ENCODE results near the gene SART3. TPM values are rescaled to one million over a fixed set of nuclear protein-coding genes. Genes with fewer than 3 reads are reported as not detected.
"Not testable (repeated sequence)": the region's sequence is repeated elsewhere in the genome, so short reads cannot be mapped to it uniquely, and the experiment has no call there.

Gene SART3
- total RNA-seq, 1 experiment from 2014 or later = 66.3 TPM

DNA sequence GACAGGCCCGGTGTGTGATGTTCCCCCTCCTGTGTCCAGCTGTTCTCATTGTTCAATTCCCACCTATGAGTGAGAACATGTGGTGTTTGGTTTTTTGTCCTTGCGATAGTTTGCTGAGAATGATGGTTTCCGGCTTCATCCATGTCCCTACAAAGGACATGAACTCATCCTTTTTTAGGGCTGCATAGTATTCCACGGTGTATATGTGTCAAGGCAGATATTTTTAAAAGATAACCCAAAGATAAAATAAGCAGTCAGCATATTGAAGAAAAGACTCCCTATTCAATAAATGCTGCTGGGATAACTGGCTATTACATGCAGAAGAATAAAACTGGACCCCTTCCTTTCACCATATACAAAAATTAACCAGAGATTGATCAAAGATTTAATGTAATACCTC, 73.9 kb downstream of the SART3 start:
- in situ Hi-C loops (cut with HindIII; ENCODE audit: low pct_unique_long_range_greater_than_20kb, low sequenced_read_pairs); DNase-seq (ENCODE audit: low read depth, low spot score): not testable (repeated sequence)

DNA sequence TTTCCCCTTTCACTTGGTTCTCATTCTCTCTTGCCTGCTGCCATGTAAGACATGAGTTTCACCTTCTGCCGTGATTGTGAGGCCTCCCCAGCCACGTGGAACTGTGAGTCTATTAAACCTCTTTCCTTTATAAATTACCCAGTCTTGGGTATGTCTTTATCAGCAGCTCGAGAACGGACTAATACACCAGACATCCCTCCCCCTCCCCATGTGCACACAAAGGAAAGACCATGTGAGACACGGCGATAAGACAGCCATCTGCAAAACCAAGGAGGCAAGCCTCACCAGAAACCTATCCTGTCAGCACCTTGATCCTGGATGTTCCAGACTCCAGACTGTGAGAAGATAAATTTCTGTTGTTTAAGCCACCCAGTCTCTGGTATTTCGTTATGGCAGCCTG, 75.6 kb downstream of the SART3 start:
- in situ Hi-C loops (cut with HindIII; ENCODE audit: low pct_unique_long_range_greater_than_20kb, low sequenced_read_pairs); DNase-seq (ENCODE audit: low read depth, low spot score): not testable (repeated sequence)

DNA sequence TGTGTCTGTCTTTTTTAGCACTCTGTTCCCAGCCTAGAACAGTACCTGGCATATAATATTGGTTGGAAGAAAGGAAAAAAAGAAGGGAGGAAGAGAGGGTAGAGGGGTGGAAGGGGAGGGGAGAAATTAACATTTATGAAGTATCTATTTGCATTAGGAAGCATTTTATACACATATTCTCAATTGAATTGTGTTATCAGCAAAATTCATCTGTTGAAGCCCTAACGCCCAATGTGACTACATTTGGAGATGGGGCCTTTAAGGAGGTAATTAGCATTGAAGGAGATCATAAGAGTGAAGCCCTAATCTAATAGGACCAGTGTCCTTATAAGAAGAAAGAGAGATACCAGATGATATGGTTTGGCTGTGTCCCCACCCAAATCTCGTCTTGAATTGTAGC, 76.1 kb downstream of the SART3 start:
- in situ Hi-C loops (cut with HindIII; ENCODE audit: low pct_unique_long_range_greater_than_20kb, low sequenced_read_pairs) = no loop called here

DNA sequence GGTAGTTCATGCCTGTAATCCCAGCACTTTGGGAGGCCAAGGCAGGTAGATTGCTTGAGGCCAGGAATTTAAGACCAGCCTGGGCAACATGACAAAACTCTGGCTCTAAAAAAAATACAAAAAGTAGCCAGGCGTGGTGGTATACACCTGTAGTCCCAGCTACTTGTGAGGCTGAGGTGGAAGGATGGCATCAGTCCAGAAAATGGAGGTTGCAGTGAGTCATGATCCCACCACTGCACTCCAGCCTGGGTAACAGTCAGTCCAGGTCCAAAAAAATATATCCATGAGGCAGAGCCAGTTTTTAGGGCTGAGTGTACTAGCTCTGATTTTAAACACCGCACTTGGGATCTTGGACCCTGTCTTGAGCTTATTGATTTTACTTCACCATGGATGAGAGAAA, 76.5 kb downstream of the SART3 start:
- no peak for DNase-seq (ENCODE audit: low read depth, low spot score)
- in situ Hi-C loops (cut with HindIII; ENCODE audit: low pct_unique_long_range_greater_than_20kb, low sequenced_read_pairs) = no loop called here

More for the DNA sequence above, 76.1 kb downstream of the SART3 start:
- no peak for DNase-seq (ENCODE audit: low read depth, low spot score)

DNA sequence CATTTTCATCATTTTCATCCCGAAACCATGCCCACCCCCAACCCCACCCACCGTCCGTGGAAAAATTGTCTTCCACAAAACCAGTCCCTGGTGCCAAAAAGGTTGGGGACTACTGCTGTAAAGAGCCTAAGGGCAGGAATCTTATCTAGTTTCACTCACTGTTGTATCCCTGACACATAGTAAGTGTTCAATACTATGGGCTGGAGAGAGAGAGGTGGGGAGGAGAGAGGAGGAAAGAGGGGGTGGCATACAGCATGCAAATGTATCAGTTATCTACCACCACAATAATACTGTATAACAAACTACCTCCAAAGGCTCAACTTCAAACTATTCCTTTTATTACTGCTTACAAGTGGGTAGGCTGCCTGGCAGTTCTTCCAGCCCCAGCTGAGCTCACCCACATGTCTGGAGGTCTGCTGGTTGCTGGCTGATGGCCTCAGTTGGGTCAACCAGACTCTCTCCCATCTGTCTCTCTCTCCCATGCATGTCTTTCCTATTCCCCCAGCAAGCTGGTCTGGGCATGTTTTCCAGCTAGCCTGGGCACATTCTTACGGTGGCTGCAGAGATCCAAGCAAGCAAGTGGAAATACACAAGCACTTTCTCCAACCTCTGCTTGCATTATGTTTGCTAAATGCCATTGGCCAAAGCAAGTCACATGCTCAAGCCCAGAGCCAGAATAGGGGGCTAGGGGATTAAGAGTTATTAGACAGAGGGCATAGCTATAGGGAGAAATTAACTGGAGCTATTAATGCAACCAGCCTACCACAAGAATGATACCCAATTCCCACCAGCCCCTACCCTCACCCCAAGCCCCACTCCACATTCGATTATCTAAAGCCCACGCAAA, 77.5 kb downstream of the SART3 start:
- in situ Hi-C loops (cut with HindIII; ENCODE audit: low pct_unique_long_range_greater_than_20kb, low sequenced_read_pairs) = no loop called here
- DNase-seq (ENCODE audit: low read depth, low spot score) = no peak

DNA sequence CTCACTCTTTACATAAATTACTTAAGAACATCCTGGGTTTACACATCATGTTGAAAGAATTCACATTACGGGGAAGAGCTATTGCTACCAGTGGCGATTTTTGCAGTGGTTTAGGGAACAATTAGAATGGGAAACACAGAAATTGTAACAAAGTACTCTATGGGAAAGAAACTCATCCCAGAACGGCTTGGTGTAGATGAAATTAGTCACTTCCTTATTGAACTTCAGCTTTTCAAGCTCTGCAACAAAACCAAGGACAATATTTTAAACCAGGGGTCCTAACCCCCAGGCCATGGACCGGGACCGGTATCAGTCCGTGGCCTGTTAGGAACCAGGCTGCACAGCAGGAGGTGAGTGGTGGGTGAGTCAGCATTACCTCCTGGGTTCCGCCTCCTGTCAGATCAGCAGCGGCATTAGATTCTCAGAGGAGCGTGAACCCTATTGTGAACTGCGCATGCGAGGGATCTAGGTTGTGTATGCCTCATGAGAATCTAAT, 78.2 kb downstream of the SART3 start:
- in situ Hi-C loops (cut with HindIII; ENCODE audit: low pct_unique_long_range_greater_than_20kb, low sequenced_read_pairs) = no loop called here

DNA sequence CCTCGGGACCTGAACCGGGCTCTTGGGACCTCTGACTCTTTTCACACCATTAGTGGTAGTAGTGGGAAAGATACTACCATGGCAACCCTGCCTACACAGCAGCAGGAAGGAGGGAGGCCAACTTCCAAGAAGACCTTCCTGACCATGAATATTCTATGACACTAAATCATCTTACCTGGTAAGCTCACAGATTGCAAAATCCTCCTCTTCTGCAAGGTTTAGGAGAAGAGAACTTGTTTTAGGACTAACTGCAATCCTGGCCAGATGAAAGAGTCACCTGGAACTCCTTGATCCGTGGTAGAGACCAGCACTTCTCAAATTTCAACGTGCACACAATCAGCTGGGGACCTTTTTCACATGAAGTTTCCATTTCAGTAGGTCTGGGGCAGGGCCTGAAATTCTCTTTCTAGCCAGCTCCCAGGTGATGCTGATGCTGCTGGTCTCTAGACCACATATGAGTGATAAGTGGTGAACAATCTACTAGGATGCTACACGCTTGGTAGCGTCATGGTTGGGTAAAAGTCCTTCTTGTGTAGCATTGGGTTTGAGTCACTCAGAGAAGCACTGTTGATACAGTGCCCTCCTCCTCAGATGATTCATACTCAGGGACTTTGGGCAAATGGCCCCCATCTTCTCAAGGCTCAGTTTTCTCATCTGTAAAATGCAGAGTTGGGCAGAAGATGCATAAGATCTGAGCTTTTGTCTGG, 81.5 kb downstream of the SART3 start:
- in situ Hi-C loops (cut with HindIII; ENCODE audit: low pct_unique_long_range_greater_than_20kb, low sequenced_read_pairs) = no loop called here

More for the DNA sequence above, 78.2 kb downstream of the SART3 start:
- no peak for DNase-seq (ENCODE audit: low read depth, low spot score)

DNA sequence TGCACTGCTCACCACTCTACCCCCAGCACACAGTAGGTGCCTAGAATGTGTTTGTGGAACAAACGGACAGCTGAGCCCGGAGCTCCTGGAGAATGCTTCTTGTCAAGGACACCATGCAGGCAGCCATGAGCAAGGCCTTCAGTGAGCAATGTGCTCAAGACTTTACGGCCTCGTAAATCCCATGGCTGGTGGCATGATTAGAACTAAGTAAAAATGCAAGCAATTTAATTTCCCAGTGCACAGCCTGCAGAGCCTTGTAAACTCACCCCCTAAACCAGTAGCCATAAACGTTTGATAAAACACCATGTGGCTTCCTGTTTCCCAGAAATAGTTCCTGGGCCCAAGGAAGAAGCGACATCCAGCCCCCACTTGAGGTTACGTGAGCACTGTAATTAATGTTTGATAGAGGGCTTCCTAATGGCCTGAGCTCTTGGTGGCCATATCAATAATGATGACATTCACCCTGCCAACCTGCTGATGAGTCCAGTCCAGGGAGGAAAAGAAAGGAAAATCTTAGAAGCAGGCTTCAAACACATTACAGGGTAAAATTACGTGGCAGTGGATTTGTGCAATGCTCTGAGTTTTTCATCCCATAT, 82.3 kb downstream of the SART3 start:
- DNase-seq (ENCODE audit: low read depth, low spot score) = no peak
- in situ Hi-C loops (cut with HindIII; ENCODE audit: low pct_unique_long_range_greater_than_20kb, low sequenced_read_pairs) = no loop called here

More for the DNA sequence above, 81.5 kb downstream of the SART3 start:
- DNase-seq (ENCODE audit: low read depth, low spot score) = no peak

DNA sequence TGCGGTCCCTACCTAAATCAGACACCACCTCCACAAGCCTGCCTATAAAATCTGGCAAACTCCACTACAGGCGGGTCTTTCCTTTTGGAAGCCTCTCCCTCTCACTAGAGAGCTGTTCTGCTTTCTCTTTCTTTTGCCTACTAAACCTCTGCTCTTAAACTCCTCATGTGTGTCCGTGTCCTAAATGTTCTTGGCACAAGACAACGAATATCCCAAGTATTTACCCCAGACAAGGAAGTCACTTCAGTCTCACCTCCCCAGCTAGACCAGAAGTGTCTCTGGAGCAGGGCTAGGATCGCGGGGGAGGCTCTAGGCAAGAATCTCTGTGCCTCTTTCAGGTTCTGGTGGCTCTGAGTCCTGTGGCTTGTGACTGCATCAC, 83.1 kb downstream of the SART3 start:
- no peak for DNase-seq (ENCODE audit: low read depth, low spot score)
- in situ Hi-C loops (cut with HindIII; ENCODE audit: low pct_unique_long_range_greater_than_20kb, low sequenced_read_pairs) = no loop called here

DNA sequence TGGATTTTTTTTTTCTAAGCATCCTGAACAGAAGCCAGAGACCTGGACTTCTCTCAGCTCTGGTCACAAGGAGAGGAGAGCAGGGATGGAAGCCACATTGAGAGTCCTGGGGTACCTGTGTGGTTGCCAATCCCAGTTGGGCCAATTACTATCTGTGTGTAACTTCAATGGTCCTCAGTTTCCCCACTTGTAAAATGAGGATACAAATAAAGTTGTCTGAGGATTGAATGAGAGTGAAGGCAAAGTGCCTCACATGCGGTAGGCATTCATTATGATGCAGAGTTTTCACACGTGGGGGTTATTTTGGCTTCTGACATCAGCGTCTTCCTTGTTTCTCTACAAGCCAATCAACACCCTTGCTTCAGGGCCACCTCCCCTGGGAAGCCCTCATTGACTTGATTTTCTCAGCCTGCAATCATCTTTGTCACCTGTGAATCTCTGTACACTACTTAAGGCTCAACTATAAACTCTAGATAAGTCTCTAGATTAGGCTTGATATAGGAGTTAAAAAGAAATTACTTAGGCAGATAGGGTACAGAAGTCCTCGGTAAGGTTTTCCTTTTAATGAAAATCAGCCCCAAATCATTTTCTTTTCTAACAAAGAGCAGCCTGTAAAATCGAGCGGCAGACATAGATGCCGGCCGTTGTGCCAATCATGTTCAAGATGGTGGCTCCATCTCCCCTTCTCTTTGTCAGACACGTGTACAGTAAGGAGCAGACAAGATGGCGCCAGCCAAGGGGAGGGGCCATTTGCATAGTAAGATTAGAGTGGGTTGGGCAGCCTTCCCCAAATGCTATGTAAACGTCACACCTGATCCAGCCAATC, 83.7 kb downstream of the SART3 start:
- in situ Hi-C loops (cut with HindIII; ENCODE audit: low pct_unique_long_range_greater_than_20kb, low sequenced_read_pairs) = no loop called here
- DNase-seq (ENCODE audit: low read depth, low spot score) = peak; percentile 49

DNA sequence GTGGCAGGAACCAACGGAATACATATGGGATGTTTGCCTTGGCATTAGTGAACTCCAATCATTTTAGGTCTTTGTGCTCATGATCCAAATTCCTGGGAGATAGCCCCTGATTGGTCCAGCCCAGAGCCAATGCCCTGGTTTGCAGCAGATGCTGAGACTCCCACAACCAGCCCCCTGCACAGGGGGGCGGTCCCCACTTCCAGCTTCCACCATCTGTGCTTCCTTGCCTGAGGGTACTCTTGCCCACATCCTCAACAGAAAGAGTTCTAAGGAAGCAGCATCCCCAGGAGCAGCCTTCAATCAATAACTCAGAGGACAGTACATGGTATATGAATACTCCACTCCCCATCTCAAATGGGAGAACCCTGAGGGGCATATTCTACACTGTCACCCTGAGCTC, 85.6 kb downstream of the SART3 start:
- no peak for DNase-seq (ENCODE audit: low read depth, low spot score)
- in situ Hi-C loops (cut with HindIII; ENCODE audit: low pct_unique_long_range_greater_than_20kb, low sequenced_read_pairs) = no loop called here

DNA sequence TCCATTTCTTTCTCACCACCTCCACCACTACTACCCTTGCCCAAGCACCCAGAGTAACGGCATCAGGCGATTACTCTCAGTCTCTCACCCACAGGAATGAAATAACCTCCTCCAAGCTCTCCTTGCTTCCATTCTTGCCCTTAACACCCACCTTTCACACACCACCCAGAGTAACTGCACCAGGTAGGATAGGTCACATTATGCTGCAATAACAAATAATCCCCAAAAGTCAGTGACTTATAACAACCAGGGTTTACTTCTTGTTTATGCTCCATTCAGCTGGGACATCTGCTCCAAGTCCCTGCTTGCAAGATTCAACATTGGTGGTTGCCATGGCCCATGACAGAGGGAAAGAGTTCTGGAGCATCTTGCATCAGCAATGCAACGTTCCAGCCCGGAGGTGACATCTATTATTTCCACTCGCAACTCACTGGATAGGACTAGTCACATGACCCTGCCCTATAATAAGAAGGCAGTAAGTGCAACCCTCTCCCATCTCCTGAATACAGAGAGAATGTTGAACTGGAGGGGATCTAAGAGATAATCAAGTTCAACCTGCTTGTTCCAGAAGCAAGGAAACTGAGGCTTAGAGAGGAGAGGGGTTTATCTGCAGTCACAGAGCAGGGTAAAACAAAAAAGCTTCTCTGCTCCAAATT, 87.4 kb downstream of the SART3 start:
- in situ Hi-C loops (cut with HindIII; ENCODE audit: low pct_unique_long_range_greater_than_20kb, low sequenced_read_pairs) = no loop called here
- DNase-seq (ENCODE audit: low read depth, low spot score) = no peak

Other genes with a start within 250 kb of the SART3 start
- not detected in 2 replicates for gene CMKLR1, start 221.9 kb downstream of the SART3 start, total RNA-seq (2014; rRNA removed; shearing (Covaris generic))
- gene FICD, start 45.9 kb downstream of the SART3 start, total RNA-seq (2014; rRNA removed; shearing (Covaris generic)) = 6.1 and 7.4 TPM in 2 replicates
- 162 and 163 TPM in 2 replicates for gene ISCU, start 1.4 kb upstream of the SART3 start, total RNA-seq (2014; rRNA removed; shearing (Covaris generic))
- gene TMEM119, start 36.9 kb upstream of the SART3 start, total RNA-seq (2014; rRNA removed; shearing (Covaris generic)) = not detected in 2 replicates
- gene SELPLG, start 72.7 kb upstream of the SART3 start, total RNA-seq (2014; rRNA removed; shearing (Covaris generic)) = 0.50 and 0.80 TPM in 2 replicates
- 156 and 175 TPM in 2 replicates for gene CORO1C, start 170.3 kb upstream of the SART3 start, total RNA-seq (2014; rRNA removed; shearing (Covaris generic))

Measured in SK-MEL-5 (cell line).